ENCODE data around the gene MLN.

Gene MLN

GRCh38 chr6:33774774-33775173 is 29.0 kb downstream of the MLN start:
- Histone ChIP-seq H3F3A (ENCODE audit: insufficient read depth, low read length) (no peaks in the 10 kb centered on the region), H3K4me1 (ENCODE audit: low read length) (no peaks in the 10 kb centered on the region), H3K36me3 (replicated peaks; ENCODE audit: insufficient read depth, low read length) (no peaks in the 10 kb centered on the region), H3K4me3 (ENCODE audit: low read length) (no peak overlapping the region), H2AFZ (ENCODE audit: low read length) (no peak overlapping the region), H3K9ac (ENCODE audit: low read length) (no peak overlapping the region), H3K27me3 (replicated peaks; ENCODE audit: insufficient read depth, low read length) (no peaks in the 10 kb centered on the region), H3K4me2 (ENCODE audit: low read depth, low read length) (no peak overlapping the region), H3K9me2 (replicated peaks; ENCODE audit: insufficient read depth, low read length) (no peaks in the 10 kb centered on the region), H3K79me2 (ENCODE audit: low read length) (no peaks in the 10 kb centered on the region), H3K9me3 (replicated peaks; ENCODE audit: insufficient read depth, low read length) (no peaks in the 10 kb centered on the region), H4K20me1 (ENCODE audit: insufficient read depth, low read length) (no peaks in the 10 kb centered on the region), H3K27ac (ENCODE audit: low read length) (no peak overlapping the region)
- no peak for DNase-seq
- no peak for TF ChIP-seq CTCF (IDR thresholded peaks at IDR 0.05; ENCODE audit: low read length)
- TF ChIP-seq EZH2 (optimal IDR thresholded peaks at IDR 0.05; ENCODE audit: low read depth, low read length) = no peak
- no peak for TF ChIP-seq EZH2phosphoT487 (IDR thresholded peaks at IDR 0.05; ENCODE audit: low read length)

GRCh38 chr6:33772902-33773472 is 30.8 kb downstream of the MLN start:
- Histone ChIP-seq H3K4me3 (ENCODE audit: low read length) (no peak overlapping the region), H3K4me2 (ENCODE audit: low read depth, low read length) (no peak overlapping the region), H3K36me3 (replicated peaks; ENCODE audit: insufficient read depth, low read length) (no peaks in the 10 kb centered on the region), H2AFZ (ENCODE audit: low read length) (no peak overlapping the region), H3K4me1 (ENCODE audit: low read length) (no peaks in the 10 kb centered on the region), H3K9ac (ENCODE audit: low read length) (no peak overlapping the region), H4K20me1 (ENCODE audit: insufficient read depth, low read length) (no peaks in the 10 kb centered on the region), H3K27me3 (replicated peaks; ENCODE audit: insufficient read depth, low read length) (no peaks in the 10 kb centered on the region; the same call in 1 of the 2 replicates), H3K27ac (ENCODE audit: low read length) (no peak overlapping the region), H3K9me2 (replicated peaks; ENCODE audit: insufficient read depth, low read length) (no peaks in the 10 kb centered on the region), H3K79me2 (ENCODE audit: low read length) (no peaks in the 10 kb centered on the region), H3K9me3 (replicated peaks; ENCODE audit: insufficient read depth, low read length) (no peaks in the 10 kb centered on the region), H3F3A (ENCODE audit: insufficient read depth, low read length) (no peaks in the 10 kb centered on the region)
- TF ChIP-seq EZH2phosphoT487 (IDR thresholded peaks at IDR 0.05; ENCODE audit: low read length) = no peak
- TF ChIP-seq CTCF (IDR thresholded peaks at IDR 0.05; ENCODE audit: low read length) = no peak
- no peak for TF ChIP-seq EZH2 (optimal IDR thresholded peaks at IDR 0.05; ENCODE audit: low read depth, low read length)
- DNase-seq = no peak

GRCh38 chr6:33772082-33772830 is 31.5 kb downstream of the MLN start:
- TF ChIP-seq EZH2phosphoT487 (IDR thresholded peaks at IDR 0.05; ENCODE audit: low read length) (no peak), EZH2 (optimal IDR thresholded peaks at IDR 0.05; ENCODE audit: low read depth, low read length) (no peak)
- Histone ChIP-seq H3K9me3 (replicated peaks; ENCODE audit: insufficient read depth, low read length) (no peaks in the 10 kb centered on the region), H3K9ac (ENCODE audit: low read length) (no peak overlapping the region), H3K27ac (ENCODE audit: low read length) (no peak overlapping the region), H3K9me2 (replicated peaks; ENCODE audit: insufficient read depth, low read length) (no peaks in the 10 kb centered on the region), H2AFZ (ENCODE audit: low read length) (no peak overlapping the region), H3K36me3 (replicated peaks; ENCODE audit: insufficient read depth, low read length) (no peaks in the 10 kb centered on the region), H3K4me2 (ENCODE audit: low read depth, low read length) (no peak overlapping the region), H3F3A (ENCODE audit: insufficient read depth, low read length) (no peaks in the 10 kb centered on the region), H4K20me1 (ENCODE audit: insufficient read depth, low read length) (no peaks in the 10 kb centered on the region), H3K4me1 (ENCODE audit: low read length) (no peaks in the 10 kb centered on the region), H3K4me3 (ENCODE audit: low read length) (no peak overlapping the region), H3K79me2 (ENCODE audit: low read length) (no peaks in the 10 kb centered on the region), H3K27me3 (replicated peaks; ENCODE audit: insufficient read depth, low read length) (peaks cover 5% of the 10 kb centered on the region; the same call in 1 of the 2 replicates)
- DNase-seq = no peak
